Measurements from ENCODE around the gene ZMYM4. TPM values are rescaled to one million over a fixed set of nuclear protein-coding genes. Genes with fewer than 3 reads are reported as not detected.

The ZMYM4 gene
- total RNA-seq, 2 experiments from 2014 or later, result 21.1 to 54.3 TPM

DNA sequence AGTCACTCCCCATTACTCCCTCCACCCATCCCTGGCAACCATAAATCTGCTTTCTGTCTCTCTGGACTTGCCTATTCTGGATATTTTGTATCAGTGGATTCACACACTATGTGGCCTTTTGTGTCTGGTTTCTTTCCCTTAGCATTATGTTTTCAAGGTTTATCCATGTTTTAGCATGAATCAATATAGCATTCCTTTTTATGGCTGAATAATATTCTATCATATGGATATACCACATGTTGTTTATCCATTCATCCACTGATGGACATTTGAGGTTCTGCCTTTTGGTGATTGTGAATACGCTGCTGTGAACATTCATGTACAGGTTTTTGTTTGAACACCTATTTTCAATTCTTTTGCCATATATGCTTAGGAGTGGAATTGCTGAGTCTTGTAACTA is 140.4 kb downstream of the ZMYM4 start:
- no peaks in the 10 kb centered on the region for H3K9me3 ChIP-seq (ENCODE audit: low read length)
- POLR2A ChIA-PET, result no interaction called here
- H3K4me3 ChIP-seq (ENCODE audit: low read depth, low read length, poor library complexity, severe bottlenecking), result no peak overlapping the region
- CTCF ChIA-PET (ENCODE audit: unreplicated experiment), result no interaction called here
- no TSS peak for BruUV-seq (replicated peaks)
- no peak overlapping the region for H2AFZ ChIP-seq (ENCODE audit: low read length)
- H3K9me2 ChIP-seq (ENCODE audit: insufficient read depth, low read length), result no peaks in the 10 kb centered on the region
- peaks cover 62% of the 10 kb centered on the region for H3K36me3 ChIP-seq (ENCODE audit: insufficient read depth, low read length)
- H3K27ac ChIP-seq (ENCODE audit: low read depth, low read length, poor library complexity, severe bottlenecking), result no peak overlapping the region
- no peak overlapping the region for H3K4me2 ChIP-seq (ENCODE audit: low read length)
- H3K79me2 ChIP-seq (ENCODE audit: insufficient read depth, low read depth, low read length), result no peaks in the 10 kb centered on the region
- DNase-seq (ENCODE audit: low spot score), result no peak
- intact Hi-C loops (cut with micrococcal nuclease; ENCODE audit: unreplicated experiment), result no loop called here
- no peaks in the 10 kb centered on the region for H3K4me1 ChIP-seq (ENCODE audit: insufficient read depth, low read length, poor library complexity, severe bottlenecking)
- TF ChIP-seq, protein P1, sequence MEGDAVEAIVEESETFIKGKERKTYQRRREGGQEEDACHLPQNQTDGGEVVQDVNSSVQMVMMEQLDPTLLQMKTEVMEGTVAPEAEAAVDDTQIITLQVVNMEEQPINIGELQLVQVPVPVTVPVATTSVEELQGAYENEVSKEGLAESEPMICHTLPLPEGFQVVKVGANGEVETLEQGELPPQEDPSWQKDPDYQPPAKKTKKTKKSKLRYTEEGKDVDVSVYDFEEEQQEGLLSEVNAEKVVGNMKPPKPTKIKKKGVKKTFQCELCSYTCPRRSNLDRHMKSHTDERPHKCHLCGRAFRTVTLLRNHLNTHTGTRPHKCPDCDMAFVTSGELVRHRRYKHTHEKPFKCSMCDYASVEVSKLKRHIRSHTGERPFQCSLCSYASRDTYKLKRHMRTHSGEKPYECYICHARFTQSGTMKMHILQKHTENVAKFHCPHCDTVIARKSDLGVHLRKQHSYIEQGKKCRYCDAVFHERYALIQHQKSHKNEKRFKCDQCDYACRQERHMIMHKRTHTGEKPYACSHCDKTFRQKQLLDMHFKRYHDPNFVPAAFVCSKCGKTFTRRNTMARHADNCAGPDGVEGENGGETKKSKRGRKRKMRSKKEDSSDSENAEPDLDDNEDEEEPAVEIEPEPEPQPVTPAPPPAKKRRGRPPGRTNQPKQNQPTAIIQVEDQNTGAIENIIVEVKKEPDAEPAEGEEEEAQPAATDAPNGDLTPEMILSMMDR (conservative IDR thresholded peaks at IDR 0.05; ENCODE audit: low read length), result no peak
- TF ChIP-seq EZH2phosphoT487 (IDR thresholded peaks at IDR 0.05; ENCODE audit: borderline replicate concordance, low read depth, low read length), result no peak
- no peaks in the 10 kb centered on the region for H4K20me1 ChIP-seq (ENCODE audit: insufficient read depth, low read length)

DNA sequence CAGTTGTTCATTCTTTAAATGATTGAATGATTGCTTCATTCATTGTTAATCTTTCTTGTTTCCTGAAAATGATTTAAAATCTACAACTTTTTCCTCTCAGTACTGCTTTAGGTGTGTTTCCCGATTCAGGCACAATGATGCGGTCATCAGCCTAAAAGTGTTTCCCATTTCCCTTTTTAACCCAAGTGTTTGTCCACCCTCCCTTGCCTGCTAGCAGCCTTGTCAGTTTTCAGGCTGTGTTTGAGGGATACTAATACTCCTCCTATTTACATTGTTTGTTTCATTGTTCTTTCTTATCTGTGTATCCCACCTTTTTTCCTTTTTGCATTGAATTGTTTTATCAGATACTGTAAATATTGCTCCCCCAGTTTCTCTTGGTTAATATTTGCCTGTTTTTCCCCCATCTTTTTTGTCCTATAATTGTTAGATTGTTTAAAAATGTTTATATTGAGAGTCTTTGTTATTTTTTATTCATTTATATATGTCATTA is 157.6 kb downstream of the ZMYM4 start:
- H3K4me2 ChIP-seq (ENCODE audit: low read length), result no peak overlapping the region
- no TSS peak for BruUV-seq (replicated peaks)
- H3K4me1 ChIP-seq (ENCODE audit: insufficient read depth, low read length, poor library complexity, severe bottlenecking), result peaks cover 5% of the 10 kb centered on the region
- H3K9me2 ChIP-seq (ENCODE audit: insufficient read depth, low read length), result no peaks in the 10 kb centered on the region
- TF ChIP-seq, protein P1 (conservative IDR thresholded peaks at IDR 0.05; ENCODE audit: low read length), result no peak
- no peak for TF ChIP-seq EZH2phosphoT487 (IDR thresholded peaks at IDR 0.05; ENCODE audit: borderline replicate concordance, low read depth, low read length)
- H3K79me2 ChIP-seq (ENCODE audit: insufficient read depth, low read depth, low read length), result no peaks in the 10 kb centered on the region
- H2AFZ ChIP-seq (ENCODE audit: low read length), result no peak overlapping the region
- ChIA-PET POLR2A (interaction anchor here (0.6 kb wide), 1 partner anchor 219 kb away, joined by 3 read pairs; no protein-coding TSS in a partner anchor), CTCF (ENCODE audit: unreplicated experiment) (no interaction called here)
- peaks cover 21% of the 10 kb centered on the region for H3K36me3 ChIP-seq (ENCODE audit: insufficient read depth, low read length)
- DNase-seq (ENCODE audit: low spot score), result no peak
- H3K4me3 ChIP-seq (ENCODE audit: low read depth, low read length, poor library complexity, severe bottlenecking), result no peak overlapping the region
- no peaks in the 10 kb centered on the region for H4K20me1 ChIP-seq (ENCODE audit: insufficient read depth, low read length)
- no peak overlapping the region for H3K27ac ChIP-seq (ENCODE audit: low read depth, low read length, poor library complexity, severe bottlenecking)
- intact Hi-C loops (cut with micrococcal nuclease; ENCODE audit: unreplicated experiment), result loop anchor here (10.0 kb wide), 1 partner anchor 221 kb away; no protein-coding TSS in a partner anchor
- H3K9me3 ChIP-seq (ENCODE audit: low read length), result no peaks in the 10 kb centered on the region

DNA sequence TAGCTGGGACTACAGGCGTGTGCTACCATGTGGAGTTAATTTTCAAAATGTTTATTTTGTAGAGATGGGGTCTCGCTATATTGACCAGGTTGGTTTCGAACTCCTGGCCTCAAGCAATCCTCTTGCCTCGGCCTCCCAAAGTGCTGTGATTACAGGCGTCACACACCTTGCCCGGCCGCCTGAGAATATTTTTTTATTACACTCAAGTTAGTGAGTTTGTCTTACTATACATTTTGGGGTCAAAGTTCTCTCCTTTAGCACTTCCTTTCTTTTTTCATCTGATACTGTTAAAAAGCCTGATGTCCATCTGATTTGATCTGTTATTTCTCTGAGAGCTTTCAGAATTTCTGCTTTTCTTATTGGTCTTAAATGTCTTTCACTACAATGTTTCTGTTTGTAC is 159.9 kb downstream of the ZMYM4 start:
- BruUV-seq (replicated peaks), result no TSS peak
- no peak overlapping the region for H3K4me2 ChIP-seq (ENCODE audit: low read length)
- DNase-seq (ENCODE audit: low spot score), result no peak
- no peaks in the 10 kb centered on the region for H3K9me2 ChIP-seq (ENCODE audit: insufficient read depth, low read length)
- ChIA-PET CTCF (ENCODE audit: unreplicated experiment) (no interaction called here), POLR2A (no interaction called here)
- H3K4me3 ChIP-seq (ENCODE audit: low read depth, low read length, poor library complexity, severe bottlenecking), result no peak overlapping the region
- intact Hi-C loops (cut with micrococcal nuclease; ENCODE audit: unreplicated experiment), result loop anchor here (10.0 kb wide), 1 partner anchor 224 kb away; no protein-coding TSS in a partner anchor
- H3K36me3 ChIP-seq (ENCODE audit: insufficient read depth, low read length), result peaks cover 4% of the 10 kb centered on the region; the same call in 1 of the 2 replicates
- TF ChIP-seq, protein P1 (conservative IDR thresholded peaks at IDR 0.05; ENCODE audit: low read length), result no peak
- no peak for TF ChIP-seq EZH2phosphoT487 (IDR thresholded peaks at IDR 0.05; ENCODE audit: borderline replicate concordance, low read depth, low read length)
- no peak overlapping the region for H2AFZ ChIP-seq (ENCODE audit: low read length)
- H3K27ac ChIP-seq (ENCODE audit: low read depth, low read length, poor library complexity, severe bottlenecking), result no peak overlapping the region
- H4K20me1 ChIP-seq (ENCODE audit: insufficient read depth, low read length), result no peaks in the 10 kb centered on the region
- H3K79me2 ChIP-seq (ENCODE audit: insufficient read depth, low read depth, low read length), result no peaks in the 10 kb centered on the region
- H3K4me1 ChIP-seq (ENCODE audit: insufficient read depth, low read length, poor library complexity, severe bottlenecking), result peaks cover 5% of the 10 kb centered on the region
- H3K9me3 ChIP-seq (ENCODE audit: low read length), result no peaks in the 10 kb centered on the region

Data from OCI-LY7 (cell line).